Neuronal stem cell (in vitro differentiated cells): ENCODE measurements around the gene CCDC148.

Source experiments
- DNase-seq: peaks from one replicate; pipeline ENCODE4 v3.0.0-alpha.2; 2013; ENCODE audit warnings: low spot score
- H2AFZ ChIP-seq: one replicate; pipeline ENCODE4 v1.6.1; 2013; ENCODE audit warnings: mild to moderate bottlenecking, low read length, inconsistent platforms
- H2AK5ac ChIP-seq: 2 replicates; pipeline ENCODE4 v1.6.1; 2013; ENCODE audit warnings: low read depth, mild to moderate bottlenecking, inconsistent platforms, low read length, moderate library complexity, mixed read lengths
- H2BK120ac ChIP-seq: 2 replicates; pipeline ENCODE4 v1.6.1; 2013; ENCODE audit warnings: low read depth, mild to moderate bottlenecking, inconsistent platforms, low read length, moderate library complexity, mixed read lengths
- H2BK12ac ChIP-seq: one replicate; pipeline ENCODE4 v1.6.1; 2013; ENCODE audit warnings: low read length, inconsistent platforms
- H2BK15ac ChIP-seq: 2 replicates; pipeline ENCODE4 v1.6.1; 2013; ENCODE audit warnings: mild to moderate bottlenecking, low read length, inconsistent platforms, mixed read lengths
- H2BK5ac ChIP-seq: one replicate; pipeline ENCODE4 v1.6.1; 2013; ENCODE audit warnings: inconsistent platforms, mild to moderate bottlenecking, low read length, moderate library complexity
- H3K14ac ChIP-seq: one replicate; pipeline ENCODE4 v1.6.1; 2013; ENCODE audit warnings: low read length, inconsistent platforms
- H3K18ac ChIP-seq: 2 replicates; pipeline ENCODE4 v1.6.1; 2013; ENCODE audit warnings: low read length, inconsistent platforms
- H3K23ac ChIP-seq: 2 replicates; pipeline ENCODE4 v1.6.1; 2013; ENCODE audit warnings: low read depth, mild to moderate bottlenecking, mixed read lengths, low read length, inconsistent platforms; ENCODE audit not compliant: poor library complexity
- H3K27ac ChIP-seq: replicated peaks from 3 replicates; pipeline ENCODE4 v1.5.1; 2013; ENCODE audit warnings: low read length, inconsistent platforms
- H3K27me3 ChIP-seq, 3 experiments: 2 replicates each; pipeline ENCODE4 v1.6.1; 2013; ENCODE audit warnings: low read length in 3 of 3, mild to moderate bottlenecking in 2 of 3, inconsistent platforms in 1 of 3, low read depth in 1 of 3, mixed read lengths in 1 of 3, moderate library complexity in 1 of 3; ENCODE audit not compliant: control insufficient read depth in 3 of 3, insufficient read depth in 3 of 3
- H3K36me3 ChIP-seq, 2 donors: replicated peaks in 1 of 2; 2 replicates each; pipeline ENCODE4 v1.6.1; 2013; ENCODE audit warnings: low read length in 2 of 2; ENCODE audit not compliant: control insufficient read depth in 2 of 2, insufficient read depth in 2 of 2
- H3K4ac ChIP-seq: 2 replicates; pipeline ENCODE4 v1.6.1; 2013; ENCODE audit warnings: inconsistent platforms, mild to moderate bottlenecking, low read length, moderate library complexity
- H3K4me1 ChIP-seq, 2 donors: 1 replicate in 1 of 2; 2 replicates in 1 of 2; pipeline ENCODE4 v1.6.1; 2013; ENCODE audit warnings: low read length in 2 of 2, low read depth in 1 of 2; ENCODE audit not compliant: control insufficient read depth in 2 of 2, insufficient read depth in 1 of 2
- H3K4me2 ChIP-seq: one replicate; pipeline ENCODE4 v1.6.1; 2013; ENCODE audit warnings: mild to moderate bottlenecking, low read length, inconsistent platforms; ENCODE audit not compliant: insufficient read depth, poor library complexity, severe bottlenecking
- H3K4me3 ChIP-seq, 2 donors: 2 replicates each; pipeline ENCODE4 v1.5.1; 2013; ENCODE audit warnings: low read length in 2 of 2, mild to moderate bottlenecking in 2 of 2, inconsistent platforms in 1 of 2, moderate library complexity in 1 of 2
- H3K79me1 ChIP-seq: one replicate; pipeline ENCODE4 v1.6.1; 2013; ENCODE audit warnings: low read depth, mild to moderate bottlenecking, inconsistent platforms, low read length, moderate library complexity
- H3K9ac ChIP-seq: one replicate; pipeline ENCODE4 v1.6.1; 2013; ENCODE audit warnings: mild to moderate bottlenecking, low read depth, low read length, inconsistent platforms; ENCODE audit not compliant: poor library complexity
- H3K9me3 ChIP-seq, 2 donors: replicated peaks in 1 of 2; 2 replicates each; pipeline versions ENCODE3 to v1.6.1; 2013; ENCODE audit warnings: low read length in 2 of 2, mild to moderate bottlenecking in 2 of 2, inconsistent platforms in 1 of 2, low read depth in 1 of 2, mixed read lengths in 1 of 2, moderate library complexity in 1 of 2; ENCODE audit not compliant: control insufficient read depth in 2 of 2, insufficient read depth in 1 of 2
- H4K8ac ChIP-seq: one replicate; pipeline ENCODE4 v1.6.1; 2013; ENCODE audit warnings: low read depth, mild to moderate bottlenecking, inconsistent platforms, low read length, moderate library complexity
- H4K91ac ChIP-seq: one replicate; pipeline ENCODE4 v1.6.1; 2013; ENCODE audit warnings: low read length, low read depth, mild to moderate bottlenecking, inconsistent platforms; ENCODE audit not compliant: poor library complexity
- WGBS, 2 donors: extraction: QIAGEN DNeasy Blood & Tissue Kit; methylation state at CpG; one replicate each; pipeline ENCODE4 v1.1.7; 2013; ENCODE audit warnings: missing lambda C conversion rate in 2 of 2, mixed read lengths in 1 of 2; ENCODE audit not compliant: insufficient read length in 2 of 2, insufficient replicate concordance in 1 of 2; ENCODE audit errors: extremely low coverage in 2 of 2; 5-methylcytosine and 5-hydroxymethylcytosine counted together

CCDC148 gene

DNA sequence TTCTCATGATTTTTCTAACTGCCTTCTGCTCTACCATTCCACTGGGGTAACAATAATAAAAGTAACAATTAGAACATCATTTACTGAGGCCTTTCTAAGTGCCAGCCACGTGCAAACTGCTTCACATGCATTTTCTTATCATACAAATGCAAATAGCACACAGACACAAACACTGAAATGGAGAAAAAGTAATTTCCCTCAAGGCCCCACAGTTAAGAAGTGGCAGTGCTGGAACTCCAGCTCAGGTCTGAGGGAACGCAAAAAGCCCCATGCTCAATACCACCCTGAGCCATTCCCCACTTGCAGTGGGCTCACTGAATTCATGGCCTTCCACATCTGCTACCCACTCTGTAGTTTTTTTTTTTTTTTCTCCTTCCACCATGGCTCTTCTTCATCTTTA is 214.3 kb downstream of the CCDC148 start:
- H3K9me3 ChIP-seq = no peaks in the 10 kb centered on the region
- no peak overlapping the region for H3K9ac ChIP-seq
- no peak overlapping the region for H3K4ac ChIP-seq
- no peak overlapping the region for H2AFZ ChIP-seq
- no peak overlapping the region for H3K23ac ChIP-seq
- no peak overlapping the region for H3K27ac ChIP-seq
- no peak overlapping the region for H3K4me3 ChIP-seq
- H3K18ac ChIP-seq = no peak overlapping the region
- no peak overlapping the region for H2BK15ac ChIP-seq
- DNase-seq = no peak
- no peak overlapping the region for H3K14ac ChIP-seq
- H4K8ac ChIP-seq = no peak overlapping the region
- no CpG with 5 or more reads among the region's 2 CpGs for WGBS, 2 donors
- no peak overlapping the region for H2AK5ac ChIP-seq
- H3K4me2 ChIP-seq = no peak overlapping the region
- no peaks in the 10 kb centered on the region for H3K27me3 ChIP-seq
- H3K79me1 ChIP-seq = no peaks in the 10 kb centered on the region
- H4K91ac ChIP-seq = no peak overlapping the region
- H2BK5ac ChIP-seq = no peak overlapping the region
- H2BK12ac ChIP-seq = no peak overlapping the region
- no peaks in the 10 kb centered on the region for H3K36me3 ChIP-seq
- no peak overlapping the region for H2BK120ac ChIP-seq
- no peaks in the 10 kb centered on the region for H3K4me1 ChIP-seq

GRCh38 chr2:158240975-158241374 is 215.6 kb downstream of the CCDC148 start:
- H3K27ac ChIP-seq = no peak overlapping the region
- no peak overlapping the region for H3K23ac ChIP-seq
- H4K8ac ChIP-seq = no peak overlapping the region
- no peak overlapping the region for H3K4me3 ChIP-seq
- no peak overlapping the region for H3K14ac ChIP-seq
- H3K4me2 ChIP-seq = no peak overlapping the region
- H4K91ac ChIP-seq = no peak overlapping the region
- H2AK5ac ChIP-seq = no peak overlapping the region
- H3K4me1 ChIP-seq = no peaks in the 10 kb centered on the region
- no peaks in the 10 kb centered on the region for H3K36me3 ChIP-seq
- H2AFZ ChIP-seq = no peak overlapping the region
- H3K9me3 ChIP-seq = no peaks in the 10 kb centered on the region
- H3K27me3 ChIP-seq = no peaks in the 10 kb centered on the region
- H2BK120ac ChIP-seq = no peak overlapping the region
- H3K4ac ChIP-seq = no peak overlapping the region
- no peak overlapping the region for H2BK12ac ChIP-seq
- DNase-seq = no peak
- H3K9ac ChIP-seq = no peak overlapping the region
- H3K79me1 ChIP-seq = no peaks in the 10 kb centered on the region
- no peak overlapping the region for H3K18ac ChIP-seq
- H2BK15ac ChIP-seq = no peak overlapping the region
- no CpG with 5 or more reads among the region's 2 CpGs for WGBS, 2 donors
- H2BK5ac ChIP-seq = no peak overlapping the region

GRCh38 chr2:158239271-158239670 is 217.3 kb downstream of the CCDC148 start:
- no peak overlapping the region for H3K9ac ChIP-seq
- no peak overlapping the region for H3K23ac ChIP-seq
- no peak overlapping the region for H2BK12ac ChIP-seq
- no CpG with 5 or more reads among the region's 2 CpGs for WGBS, 2 donors
- no peak overlapping the region for H2AFZ ChIP-seq
- H3K79me1 ChIP-seq = no peaks in the 10 kb centered on the region
- H3K9me3 ChIP-seq = no peaks in the 10 kb centered on the region
- H3K4me2 ChIP-seq = no peak overlapping the region
- H3K4ac ChIP-seq = no peak overlapping the region
- no peak overlapping the region for H3K4me3 ChIP-seq
- H3K36me3 ChIP-seq = no peaks in the 10 kb centered on the region
- H4K91ac ChIP-seq = no peak overlapping the region
- no peaks in the 10 kb centered on the region for H3K27me3 ChIP-seq
- no peak overlapping the region for H2BK5ac ChIP-seq
- H3K27ac ChIP-seq = no peak overlapping the region
- no peak overlapping the region for H2AK5ac ChIP-seq
- no peak overlapping the region for H2BK120ac ChIP-seq
- DNase-seq = no peak
- H3K4me1 ChIP-seq = no peaks in the 10 kb centered on the region
- no peak overlapping the region for H2BK15ac ChIP-seq
- no peak overlapping the region for H4K8ac ChIP-seq
- no peak overlapping the region for H3K18ac ChIP-seq
- H3K14ac ChIP-seq = no peak overlapping the region

- H2BK15ac ChIP-seq = no peak overlapping the region
- H3K4ac ChIP-seq = no peak overlapping the region
- H2BK12ac ChIP-seq = no peak overlapping the region
- H3K4me3 ChIP-seq = no peak overlapping the region
- H3K14ac ChIP-seq = no peak overlapping the region
- H3K9me3 ChIP-seq = no peaks in the 10 kb centered on the region
- no peaks in the 10 kb centered on the region for H3K79me1 ChIP-seq
- H4K91ac ChIP-seq = no peak overlapping the region
- no peaks in the 10 kb centered on the region for H3K36me3 ChIP-seq
- H3K4me2 ChIP-seq = no peak overlapping the region
- no peaks in the 10 kb centered on the region for H3K27me3 ChIP-seq
- H2BK120ac ChIP-seq = no peak overlapping the region
- WGBS, 2 donors = no CpG with 5 or more reads among the region's 1 CpG
- no peak overlapping the region for H3K23ac ChIP-seq
- no peak overlapping the region for H2AK5ac ChIP-seq
- no peak overlapping the region for H3K18ac ChIP-seq
- no peak overlapping the region for H3K9ac ChIP-seq
- H4K8ac ChIP-seq = no peak overlapping the region
- H2BK5ac ChIP-seq = no peak overlapping the region
- no peak overlapping the region for H3K27ac ChIP-seq
- DNase-seq = no peak
- no peak overlapping the region for H2AFZ ChIP-seq
- no peaks in the 10 kb centered on the region for H3K4me1 ChIP-seq
Observed at GRCh38 chr2:158234497-158234896, 222.1 kb downstream of the CCDC148 start.
